Mammary epithelial cell (primary cell): ENCODE data around the gene TACR1.

ENCODE experiments used
- CTCF ChIP-seq, 2 donors: IDR thresholded peaks in 1 of 2; conservative IDR thresholded peaks in 1 of 2; 2 replicates each; pipeline ENCODE4 v1.5.1; 2011 to 2012; ENCODE audit warnings: inconsistent platforms in 2 of 2, low read length in 2 of 2, mild to moderate bottlenecking in 2 of 2, control low read depth in 1 of 2, low read depth in 1 of 2; ENCODE audit not compliant: insufficient read depth in 1 of 2; ENCODE audit errors: extremely low read depth in 1 of 2
- EZH2 ChIP-seq: IDR thresholded peaks from 2 replicates; pipeline ENCODE4 v1.6.1; 2012; ENCODE audit warnings: low read length, inconsistent platforms, borderline replicate concordance

GRCh38 chr2:75100011-75100800 is 99.1 kb downstream of the TACR1 start:
- TF ChIP-seq CTCF (conservative IDR thresholded peaks at IDR 0.05 in 1 of 2, IDR thresholded peaks at IDR 0.05 in 1 of 2; ENCODE audit: extremely low read depth in 1 of 2, insufficient read depth in 1 of 2, low read depth in 1 of 2, low read length in 2 of 2) (no peak), EZH2 (no peak)
